Right forelimb (tissue), 1 donor: ENCODE results near the gene TXN2.
A peak's percentile ranks its signal among the peaks of the same experiment; 100 is the strongest.

Experiments
- DNase-seq: peaks from one replicate; pipeline ENCODE4 v3.0.0-alpha.2; 2018

TXN2 gene

DNA sequence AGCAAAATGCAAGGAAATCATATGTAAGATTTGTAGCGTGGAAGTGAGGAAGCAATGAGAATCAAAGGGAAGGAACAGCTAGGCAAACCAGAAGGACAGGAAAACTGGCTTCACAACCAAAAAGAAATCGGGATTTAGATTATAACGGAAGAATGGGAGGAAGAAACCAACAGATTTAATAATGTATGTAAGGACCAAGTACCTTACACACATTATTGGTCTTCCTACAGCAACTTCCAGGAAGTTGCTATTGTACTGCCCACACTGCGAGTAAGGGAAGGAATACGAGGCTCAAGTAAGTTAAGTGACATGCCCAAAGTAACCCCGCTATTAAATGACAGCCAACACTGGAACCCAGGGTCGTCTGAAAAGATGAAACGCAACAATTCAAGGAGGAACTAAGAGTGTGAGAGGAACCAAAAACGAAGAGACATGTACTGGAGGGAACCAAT, 473 bp downstream of the TXN2 start:
- no peak for DNase-seq

DNA sequence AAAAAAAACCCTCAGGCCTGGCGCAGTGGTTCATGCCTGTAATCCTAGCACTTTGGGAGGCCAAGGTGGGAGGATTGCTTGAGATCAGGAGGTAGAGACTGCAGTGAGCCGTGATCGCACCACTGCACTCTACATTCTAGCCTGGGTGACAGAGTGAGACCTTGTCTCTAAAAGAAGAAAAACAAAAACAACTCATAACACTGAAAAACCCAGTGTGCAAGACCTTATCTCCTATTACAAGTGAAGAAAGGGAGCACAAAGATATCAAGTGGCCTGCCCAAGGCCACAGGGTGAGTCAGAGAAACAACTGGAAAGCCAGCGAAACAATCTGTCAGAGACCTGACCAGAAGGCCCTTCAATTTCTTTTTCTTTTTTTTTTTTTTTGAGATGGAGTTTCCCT, 2.5 kb downstream of the TXN2 start:
- no peak for DNase-seq

DNA sequence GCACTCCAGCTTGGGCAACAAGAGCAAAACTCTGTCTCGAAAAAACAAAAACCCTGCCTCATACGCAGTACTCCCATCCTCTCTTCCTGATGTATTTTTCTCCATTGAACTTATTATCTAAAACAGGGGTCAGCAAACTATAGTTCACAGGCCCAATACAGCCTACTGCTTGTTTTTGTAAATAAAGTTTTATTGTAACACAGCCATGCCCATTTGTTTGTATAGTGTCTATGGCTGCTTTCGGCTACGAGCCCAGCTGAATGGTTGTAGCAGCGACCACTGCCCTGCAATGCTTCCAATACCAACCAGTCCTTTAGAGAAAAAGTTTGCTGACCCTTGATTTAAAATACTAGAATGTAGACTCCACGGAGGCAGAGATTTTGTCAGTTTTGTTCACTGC, 6.1 kb downstream of the TXN2 start:
- DNase-seq, result no peak

DNA sequence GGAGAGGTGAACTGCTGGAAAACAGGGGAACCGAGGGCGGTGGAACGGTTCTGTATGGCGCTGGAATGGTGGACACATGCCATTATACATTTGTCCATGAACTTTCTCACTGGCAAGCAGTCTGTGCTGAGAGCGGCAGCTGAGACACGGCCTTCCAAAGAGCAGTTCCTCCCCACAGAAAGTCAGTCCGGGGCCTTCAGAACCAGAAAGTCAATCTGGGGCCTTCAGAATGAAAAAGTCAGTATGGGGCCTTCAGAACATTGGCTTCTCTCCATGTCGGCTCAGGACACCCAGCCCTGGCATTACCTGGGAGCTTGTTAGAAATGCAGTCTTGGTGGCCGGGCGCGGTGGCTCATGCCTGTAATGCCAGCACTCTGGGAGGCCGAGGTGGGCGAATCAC, 8.8 kb downstream of the TXN2 start:
- no peak for DNase-seq

DNA sequence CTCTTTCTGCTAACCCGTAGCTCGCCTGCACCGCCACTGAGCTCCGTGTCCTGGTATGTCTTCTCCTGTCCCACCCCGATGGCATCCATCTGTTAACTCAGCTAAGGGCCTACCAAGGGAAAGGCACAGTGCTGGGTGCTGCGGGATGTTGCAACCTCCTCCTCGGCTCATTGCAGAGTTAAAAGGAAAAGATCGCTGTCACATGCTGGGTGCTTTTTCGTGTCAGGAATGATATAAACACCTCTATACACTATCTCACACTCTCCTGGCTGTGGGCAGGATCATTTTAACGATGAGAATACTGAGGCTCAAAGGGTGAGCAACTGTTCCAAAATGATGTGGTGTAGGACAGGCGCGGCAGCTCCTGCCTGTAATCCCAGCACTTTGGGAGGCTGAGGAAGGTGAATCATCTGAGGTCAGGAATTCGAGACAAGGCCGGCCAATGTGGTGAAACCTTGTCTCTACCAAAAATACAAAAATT, 10.1 kb downstream of the TXN2 start:
- DNase-seq, result no peak

DNA sequence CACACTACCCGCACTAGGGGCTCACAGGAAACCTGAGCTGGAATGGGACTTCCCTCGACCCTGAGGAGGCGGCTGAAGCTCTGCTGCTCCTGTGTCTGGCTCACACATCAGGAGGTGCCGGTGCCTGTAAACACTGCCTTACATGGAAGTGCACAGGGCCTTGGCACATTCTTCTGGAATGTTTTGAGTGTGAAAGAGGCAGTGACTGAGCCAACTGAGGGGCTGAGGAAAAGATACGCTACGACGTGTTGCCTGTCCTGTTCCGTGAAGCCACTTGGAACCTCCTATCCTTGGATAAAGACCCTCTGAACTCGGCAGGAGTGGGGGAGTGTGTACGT, 10.5 kb downstream of the TXN2 start:
- no peak for DNase-seq

DNA sequence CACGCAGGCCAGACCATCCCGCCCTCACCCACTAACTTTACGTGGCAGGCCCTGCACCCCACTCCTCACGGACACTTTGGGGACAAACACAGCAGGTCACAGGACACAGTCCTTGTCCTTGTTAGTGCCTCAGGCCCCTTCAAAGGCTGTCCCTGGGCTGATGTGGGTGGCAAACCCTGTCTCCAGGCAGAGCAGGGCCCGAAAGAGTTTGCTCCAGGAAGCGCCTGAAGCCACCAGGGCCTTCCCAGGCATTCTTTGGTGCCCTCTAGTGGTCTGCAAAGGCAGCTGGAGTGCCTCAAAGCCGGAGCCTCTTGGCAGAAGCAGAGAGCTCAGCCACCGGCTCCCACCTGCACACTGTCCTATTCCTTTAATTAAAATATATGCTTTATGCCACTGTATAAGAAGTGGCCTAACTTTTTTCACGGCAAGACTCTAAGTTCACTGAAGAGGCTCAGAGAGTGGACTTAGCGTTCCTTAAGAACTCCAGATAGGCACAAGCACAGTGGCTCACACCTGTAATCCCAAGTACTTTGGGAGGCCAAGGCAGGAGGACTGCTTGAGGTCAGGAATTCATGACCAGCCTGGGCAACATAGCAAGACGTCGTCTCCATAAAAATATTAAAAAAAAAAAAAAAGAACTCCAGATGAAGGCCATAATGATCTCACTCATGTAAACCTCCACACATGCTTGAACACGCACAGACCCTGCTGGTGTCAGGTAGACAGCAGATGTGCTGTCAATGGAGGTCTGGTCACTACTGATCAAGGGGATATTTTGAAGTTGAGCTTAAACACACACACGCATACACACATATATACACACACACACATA, 11.1 kb downstream of the TXN2 start:
- peak; percentile 89 for DNase-seq

DNA sequence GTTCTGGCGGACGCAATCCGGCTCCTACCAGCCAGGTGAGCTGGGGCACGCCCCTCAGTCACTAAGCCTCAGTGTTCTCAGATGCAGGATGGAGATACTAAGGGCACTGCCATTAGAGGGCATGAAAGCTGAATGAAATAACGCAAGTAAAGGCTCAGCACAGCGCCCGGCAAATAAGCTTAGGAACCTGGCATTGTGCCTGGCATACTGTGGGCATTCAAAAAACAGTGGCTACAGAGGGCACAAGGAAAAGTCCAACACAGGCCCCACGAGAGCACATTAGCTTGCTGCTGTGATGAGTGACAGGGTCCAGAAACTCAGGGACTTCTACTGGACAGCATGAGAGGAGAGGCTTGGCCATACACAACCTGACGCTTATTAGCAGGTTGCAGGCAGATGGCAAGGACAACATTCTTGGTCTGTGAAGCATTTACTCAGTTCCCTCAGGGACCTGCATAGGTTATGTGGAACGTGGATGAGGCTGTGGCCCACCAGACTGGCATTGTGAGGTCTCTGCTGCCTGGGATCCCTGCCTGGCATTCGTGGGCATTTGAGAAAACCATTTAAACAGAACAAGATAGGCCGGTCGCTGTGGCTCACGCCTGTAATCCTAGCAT, 12.2 kb downstream of the TXN2 start:
- DNase-seq, result no peak

DNA sequence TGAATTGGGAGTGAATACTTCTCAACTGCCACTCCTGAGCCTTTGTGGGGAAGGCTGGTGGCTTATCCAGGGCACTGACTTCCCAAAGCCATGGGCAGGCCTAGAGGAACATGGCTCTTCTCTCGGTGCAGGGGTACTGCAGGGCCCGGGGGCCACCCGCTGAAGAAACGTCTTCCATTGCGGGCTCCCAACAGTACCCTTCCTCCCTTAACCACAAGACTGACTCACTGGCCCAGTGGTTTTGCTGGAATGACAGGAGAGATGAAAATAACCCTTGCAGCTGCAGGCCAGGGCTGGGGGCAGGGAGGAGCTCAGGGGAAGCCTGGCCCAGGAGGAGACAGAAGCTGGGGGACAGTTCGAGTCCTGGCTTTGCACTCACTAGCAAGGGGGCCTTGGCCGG, 13.5 kb downstream of the TXN2 start:
- DNase-seq, result peak; percentile 57

DNA sequence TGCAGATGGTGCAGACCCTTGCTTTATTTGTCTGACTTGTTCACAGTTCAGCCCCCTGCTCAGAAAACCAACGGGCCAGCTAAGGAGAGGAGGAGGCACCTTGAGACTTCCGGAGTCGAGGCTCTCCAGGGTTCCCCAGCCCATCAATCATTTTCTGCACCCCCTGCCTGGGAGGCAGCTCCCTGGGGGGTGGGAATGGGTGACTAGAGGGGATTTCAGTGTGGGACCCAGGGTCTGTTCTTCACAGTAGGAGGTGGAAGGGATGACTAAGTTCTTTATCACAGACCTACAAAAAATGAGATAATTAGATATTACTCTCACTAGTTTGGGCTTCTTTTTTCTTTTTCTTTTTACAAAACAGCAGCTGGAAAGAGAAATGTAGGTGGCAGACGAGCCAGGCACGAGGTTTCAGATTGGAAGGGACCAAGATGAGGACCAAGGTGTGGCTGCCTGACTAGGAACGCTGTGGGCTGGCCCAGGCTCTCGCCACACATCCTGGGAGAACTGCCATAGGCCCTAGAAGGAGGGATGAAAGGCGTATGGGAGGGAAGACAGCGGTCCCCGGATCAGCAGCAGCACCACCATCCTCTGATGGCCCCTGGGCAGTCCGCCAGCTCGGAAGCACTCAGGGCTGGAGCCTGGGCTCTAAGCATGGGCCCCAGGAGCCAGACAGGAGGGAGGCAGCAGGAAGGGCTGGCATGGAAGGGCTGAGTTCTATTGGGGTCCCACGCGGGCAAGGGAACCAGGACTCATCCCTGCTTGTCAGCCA, 14.2 kb downstream of the TXN2 start:
- DNase-seq, result peak; percentile 62

DNA sequence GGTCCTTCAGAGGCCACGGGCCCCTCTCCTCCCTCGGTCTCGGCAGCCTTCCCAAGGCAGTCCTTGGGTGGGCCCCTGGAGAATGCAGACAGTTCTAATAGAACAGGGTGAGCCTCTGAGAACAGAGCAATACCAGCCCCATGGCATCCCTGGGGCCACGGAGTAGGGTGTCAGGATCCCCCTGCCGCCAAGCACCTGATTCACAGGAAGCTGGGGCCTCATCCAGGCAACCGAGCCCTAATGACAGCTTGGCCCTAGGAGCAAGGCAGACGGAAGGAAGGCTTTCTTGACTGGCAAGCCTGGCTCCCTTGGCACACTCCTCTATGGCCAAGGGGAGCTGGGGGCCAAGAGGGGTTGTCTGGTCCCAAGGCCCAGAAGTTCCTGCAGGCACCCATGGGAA, 15.2 kb downstream of the TXN2 start:
- DNase-seq, result no peak

DNA sequence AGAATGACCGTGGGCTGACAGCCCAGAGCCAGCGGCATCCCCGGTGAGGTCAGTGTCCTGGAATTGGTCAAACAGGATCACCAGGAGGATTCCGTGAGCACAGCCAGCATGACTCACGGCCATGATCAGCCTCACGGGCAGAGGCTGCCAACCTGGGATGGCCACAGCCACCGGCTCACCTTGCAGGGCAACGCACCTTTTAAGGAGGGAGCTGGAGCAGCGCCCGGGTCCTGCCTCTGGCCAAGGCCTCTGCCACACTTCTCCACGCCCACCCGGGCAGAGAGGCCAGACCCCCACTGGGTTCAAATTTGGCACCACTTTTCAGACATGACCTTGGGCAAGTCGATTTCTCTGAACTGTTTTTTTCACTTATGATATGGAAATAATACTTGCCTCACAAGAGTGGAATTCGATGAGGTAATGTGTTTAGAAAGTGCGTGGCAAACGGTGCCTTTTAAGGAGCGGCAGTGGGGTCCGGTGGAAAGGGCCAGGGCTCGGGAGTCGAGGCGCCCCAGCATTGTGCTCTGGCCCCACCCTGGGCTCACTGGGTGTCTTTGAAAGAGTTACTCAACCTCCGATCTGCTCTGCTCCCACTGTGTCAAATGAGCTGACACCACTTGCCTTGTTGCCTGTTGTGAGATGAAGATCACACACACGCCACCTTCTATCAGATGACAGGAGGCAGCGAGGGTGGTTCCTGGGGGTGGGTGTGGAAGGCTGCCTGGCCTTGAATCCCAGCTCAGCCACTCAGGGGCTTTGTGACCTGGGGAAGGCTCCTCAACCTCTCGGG, 16.0 kb downstream of the TXN2 start:
- DNase-seq, result no peak

DNA sequence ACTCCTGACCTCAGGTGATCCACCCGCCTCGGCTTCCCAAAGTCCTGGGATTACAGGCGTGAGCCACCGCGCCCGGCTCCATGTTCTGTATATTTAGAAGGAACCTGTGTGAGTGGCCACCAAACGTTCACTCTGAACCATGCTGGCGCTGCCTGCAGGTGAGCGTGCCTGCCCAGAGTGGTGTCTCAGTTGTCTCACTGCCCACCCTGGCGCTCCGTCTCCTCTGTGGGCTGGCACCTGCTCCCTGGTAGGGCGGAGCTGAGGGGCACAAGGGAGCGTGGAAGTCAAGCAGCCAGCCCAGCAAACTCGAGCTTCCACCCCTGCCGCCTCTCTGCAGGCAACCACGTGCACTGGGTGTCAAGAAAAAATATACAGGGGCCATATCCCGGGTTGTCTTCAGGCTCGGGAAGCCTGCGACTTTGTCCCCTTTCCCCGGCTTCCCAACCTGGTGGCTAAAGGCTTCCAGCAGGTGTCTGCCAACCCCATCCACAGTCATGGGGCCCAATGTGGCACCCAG, 16.7 kb downstream of the TXN2 start:
- DNase-seq, result no peak

DNA sequence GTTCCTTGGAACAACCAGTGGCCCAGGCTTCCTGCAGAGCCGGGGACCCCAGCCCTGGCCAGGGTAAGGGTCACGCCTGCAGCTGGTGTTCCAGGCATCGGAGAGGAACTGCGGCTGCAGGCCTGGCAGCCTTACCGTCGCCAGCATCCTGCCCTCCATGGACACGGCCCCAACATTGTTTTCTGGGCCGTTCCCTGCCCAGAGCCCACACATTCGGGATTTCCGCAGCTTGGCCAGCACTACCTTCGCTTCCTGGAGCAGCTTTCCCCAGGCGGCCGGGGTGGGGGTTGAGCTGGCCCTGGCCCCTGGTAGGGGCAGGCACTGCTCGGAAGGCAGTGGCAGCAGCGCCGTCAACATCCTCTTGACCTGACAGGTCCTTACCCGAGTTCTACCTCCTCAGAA, 17.7 kb downstream of the TXN2 start:
- no peak for DNase-seq

DNA sequence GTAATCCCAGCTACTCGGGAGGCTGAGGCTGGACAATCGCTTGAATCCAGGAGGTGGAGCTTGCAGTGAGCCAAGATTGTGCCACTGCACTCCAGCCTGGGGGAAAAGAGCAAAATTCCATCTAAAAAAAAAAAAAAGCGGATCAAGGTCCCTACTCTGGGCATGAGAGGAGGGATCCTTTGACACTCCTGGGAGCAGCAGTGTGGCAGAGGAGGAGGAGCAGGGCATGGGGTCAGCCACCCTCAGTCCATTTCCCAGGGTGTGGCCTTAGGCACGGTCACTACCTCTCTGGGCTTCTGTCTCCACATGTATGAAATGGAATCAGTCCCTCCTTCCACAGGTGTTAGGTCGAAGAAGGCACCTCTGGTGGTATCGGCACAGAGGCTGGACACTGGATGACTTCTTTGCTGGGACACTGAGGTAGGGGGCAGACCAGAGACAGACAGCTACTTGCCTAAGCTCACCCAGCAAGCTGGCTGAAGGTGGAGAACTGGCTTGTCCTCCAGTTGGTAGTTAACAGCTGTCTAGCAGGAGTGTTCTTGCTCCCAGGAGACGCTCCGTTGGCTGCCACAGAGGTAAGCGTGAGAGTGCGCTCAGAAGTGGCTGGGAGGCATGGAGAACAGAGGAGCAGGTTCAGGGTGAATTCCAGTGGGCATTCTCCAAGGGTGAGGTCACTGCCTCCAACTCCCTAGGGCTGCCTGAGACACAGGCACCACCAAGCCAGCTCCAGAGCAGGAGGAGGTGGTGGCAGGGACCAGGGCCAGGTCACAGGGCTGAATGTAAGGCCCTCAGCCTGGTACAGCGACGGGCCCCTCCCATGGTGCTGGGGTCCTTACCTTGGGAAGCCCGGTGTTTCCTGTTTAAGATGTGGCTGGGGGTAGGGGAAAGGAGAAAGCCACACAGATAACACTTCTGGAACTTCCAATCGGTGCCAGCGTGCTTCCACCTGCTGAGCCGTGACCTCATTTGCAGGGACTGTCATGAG, 19.5 kb downstream of the TXN2 start:
- no peak for DNase-seq

DNA sequence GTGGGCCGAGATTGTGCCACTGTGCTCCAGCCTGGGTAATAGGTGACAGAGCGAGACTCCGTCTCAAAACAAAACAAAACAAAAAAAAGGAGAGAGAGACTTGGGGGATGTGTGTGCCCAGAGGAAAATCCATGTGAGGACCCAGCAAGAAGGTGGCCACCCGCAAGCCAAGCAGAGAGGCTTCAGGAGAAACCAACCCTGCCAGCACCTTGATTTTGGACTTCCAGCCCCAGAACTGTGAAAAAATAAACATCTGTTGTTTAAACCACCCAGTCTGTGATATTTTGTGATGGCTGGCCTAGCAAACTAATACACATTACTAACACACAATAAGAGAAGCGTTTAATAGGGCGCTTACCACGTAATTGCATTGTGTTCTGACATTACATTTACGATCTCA, 21.2 kb downstream of the TXN2 start:
- DNase-seq, result no peak

DNA sequence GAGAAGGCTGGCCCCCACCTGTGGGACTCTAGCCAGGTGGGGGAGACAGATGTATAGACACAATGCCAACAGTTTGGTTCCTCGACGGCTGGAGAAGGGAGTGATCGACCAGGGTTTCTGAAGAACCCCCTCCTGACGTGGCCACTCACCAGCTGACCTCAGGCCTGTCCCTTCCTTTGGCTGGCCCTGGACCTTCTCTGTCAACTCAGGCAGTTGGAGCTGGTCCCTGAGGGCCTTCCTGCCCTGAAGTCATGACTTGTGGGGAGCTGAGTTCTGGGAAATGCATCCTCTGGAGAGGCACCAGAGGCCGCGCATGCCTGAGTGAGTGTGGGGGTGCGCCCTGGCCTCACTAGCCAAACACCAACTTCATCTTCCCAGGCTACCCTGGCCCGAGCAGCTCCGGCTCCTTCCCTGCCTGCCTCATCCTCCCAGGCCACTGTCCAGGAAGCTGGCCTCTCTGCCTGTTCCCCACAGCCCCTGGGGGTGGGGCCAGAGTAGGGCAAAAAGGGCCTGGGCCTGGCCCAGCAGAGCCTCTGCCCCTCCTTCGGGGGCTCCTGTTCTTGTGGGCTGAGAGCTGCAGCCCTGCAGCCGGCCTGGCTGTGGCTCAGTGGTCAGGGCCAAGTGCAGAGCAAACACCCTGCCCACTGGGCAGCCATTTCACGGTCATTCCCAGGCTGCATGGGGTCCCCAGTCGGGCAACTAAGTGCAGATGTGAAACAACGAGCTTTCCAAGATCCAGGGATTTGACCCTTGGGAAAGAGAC, 23.6 kb downstream of the TXN2 start:
- no peak for DNase-seq

DNA sequence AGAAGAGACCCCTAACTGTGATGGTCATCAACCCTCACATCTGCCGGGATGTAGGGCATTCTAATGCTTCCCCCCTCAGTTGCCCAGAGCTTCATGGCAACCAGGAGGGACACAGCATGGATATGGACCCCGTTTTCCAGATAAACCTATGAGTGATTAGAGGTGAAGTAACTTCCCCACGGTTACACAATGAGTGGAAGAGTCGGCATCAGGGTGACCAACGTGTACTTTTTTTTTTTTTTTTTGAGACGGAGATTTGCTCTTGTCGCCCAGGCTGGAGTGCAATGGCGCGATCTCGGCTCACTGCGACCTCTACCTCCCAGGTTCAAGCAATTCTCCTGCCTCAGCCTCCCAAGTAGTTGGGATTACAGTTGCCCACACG, 25.0 kb downstream of the TXN2 start:
- no peak for DNase-seq

DNA sequence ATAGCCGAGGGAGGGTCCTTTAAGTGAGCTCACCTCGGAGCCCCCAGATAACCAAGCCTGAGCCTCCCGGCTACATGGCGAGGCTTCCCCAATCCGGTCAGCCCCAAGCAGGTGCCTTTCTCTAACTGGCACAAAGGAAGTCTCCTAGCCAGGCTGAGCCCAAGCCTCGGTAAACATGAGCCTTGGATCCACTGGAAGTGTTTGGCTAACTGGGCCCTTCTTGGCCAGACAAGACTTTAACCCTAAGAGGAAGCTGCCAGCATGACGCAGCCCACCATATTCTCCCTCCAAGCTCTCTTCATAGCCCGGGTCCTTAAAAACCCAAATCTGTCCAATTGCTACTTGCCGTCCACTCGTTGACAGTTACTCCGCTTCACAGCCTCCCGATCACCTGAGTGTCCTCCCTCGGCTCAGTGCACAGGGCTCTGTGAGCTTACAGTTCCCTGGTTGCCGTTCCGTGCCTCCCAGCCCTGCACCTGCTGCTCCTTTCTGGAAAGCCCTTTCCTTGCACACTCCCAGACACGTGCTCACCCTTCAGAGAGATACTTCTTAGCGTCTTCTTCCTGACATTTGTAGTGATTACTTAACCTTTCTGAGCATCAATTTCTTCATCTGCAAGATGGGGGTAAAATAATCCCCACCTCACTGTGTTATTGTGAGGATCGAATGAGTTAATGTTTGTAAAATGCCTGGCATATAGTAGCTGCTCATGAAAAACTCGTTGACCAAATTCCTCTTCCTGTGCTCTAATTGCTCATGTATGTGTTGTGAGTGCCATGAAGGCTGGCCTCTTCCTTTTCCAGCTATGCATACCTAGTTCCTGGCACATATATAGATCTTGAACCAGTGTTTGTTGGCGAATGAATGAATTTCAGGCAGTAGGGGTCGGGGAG, 25.6 kb downstream of the TXN2 start:
- no peak for DNase-seq
